K562 (cell line): Measurements from ENCODE around the gene ANKDD1A. TPM values are rescaled to one million over a fixed set of nuclear protein-coding genes. Genes with fewer than 3 reads are reported as not detected.

ENCODE experiments used
- BCOR ChIP-seq: fragments of 450-650 bp; IDR thresholded peaks from 2 replicates; pipeline ENCODE4 v1.6.1; 2016
- CBX1 ChIP-seq: sonication (generic); IDR thresholded peaks from 2 replicates; pipeline ENCODE4 v1.6.1; 2016; ENCODE audit warnings: antibody characterized with exemption, low read depth, mild to moderate bottlenecking
- DDX20 ChIP-seq: fragments of 450-650 bp; IDR thresholded peaks from 2 replicates; pipeline ENCODE4 v1.6.1; 2016; ENCODE audit warnings: missing genetic modification characterization, low read depth, mild to moderate bottlenecking, missing compliant biosample characterization, moderate library complexity
- ELF1 ChIP-seq: fragments of 200-800 bp; sonication (Bioruptor generic); IDR thresholded peaks from 2 replicates; pipeline ENCODE4 v1.6.1; 2016; ENCODE audit warnings: missing genetic modification characterization, missing compliant biosample characterization
- HIVEP1 ChIP-seq: fragments of 250-450 bp; sonication (Bioruptor Pico); IDR thresholded peaks from 2 replicates; pipeline ENCODE4 v1.4.0; 2020; ENCODE audit warnings: mild to moderate bottlenecking
- HNRNPH1 ChIP-seq: fragments of 200-400 bp; formaldehyde crosslinking; optimal IDR thresholded peaks from 2 replicates; pipeline ENCODE3; 2017; ENCODE audit warnings: low read depth, mild to moderate bottlenecking, low read length, moderate library complexity
- PHF20 ChIP-seq: fragments of 450-650 bp; IDR thresholded peaks from 2 replicates; pipeline ENCODE4 v1.6.1; 2018; ENCODE audit not compliant: partially characterized antibody
- POLR2B ChIP-seq: fragments of 450-650 bp; IDR thresholded peaks from 2 replicates; pipeline ENCODE4 v1.6.1; 2018; ENCODE audit warnings: low read depth; ENCODE audit not compliant: partially characterized antibody
- POU5F1 ChIP-seq: fragments of 150-350 bp; IDR thresholded peaks from 2 replicates; pipeline ENCODE4 v1.6.1; 2014; ENCODE audit warnings: borderline replicate concordance, low read length, low read depth, mild to moderate bottlenecking; ENCODE audit not compliant: partially characterized antibody
- RBM15 ChIP-seq: fragments of 200-400 bp; formaldehyde crosslinking; IDR thresholded peaks from 2 replicates; pipeline ENCODE4 v1.6.1; 2018; ENCODE audit warnings: mild to moderate bottlenecking, low read length, moderate library complexity; ENCODE audit not compliant: insufficient read depth
- RFX5 ChIP-seq: IDR thresholded peaks from 2 replicates; pipeline ENCODE4 v1.6.1; 2011; ENCODE audit warnings: low read depth, mild to moderate bottlenecking, improper control_type of control experiment, low read length
- SMARCB1 ChIP-seq: IDR thresholded peaks from 2 replicates; pipeline ENCODE4 v1.6.1; 2011; ENCODE audit warnings: improper control_type of control experiment, low read depth; ENCODE audit not compliant: insufficient read length
- ZNF311 ChIP-seq: fragments of 250-450 bp; sonication (Bioruptor Pico); IDR thresholded peaks from 2 replicates; pipeline ENCODE4 v1.4.0; 2020; ENCODE audit warnings: mild to moderate bottlenecking, moderate library complexity
- ZNF41 ChIP-seq: fragments of 250-450 bp; sonication (Bioruptor Pico); conservative IDR thresholded peaks from 2 replicates; pipeline ENCODE4 v1.4.0; 2020; ENCODE audit warnings: mild to moderate bottlenecking
- polyA plus RNA-seq, 8 experiments: library from polyadenylated mRNA; depleted of rRNA in 4 of 8; stranded (reverse) in 5 of 8; unstranded in 3 of 8; fragments of >200 nt; fragmentation: Nextera tagmentation in 2 of 8; fragmentation: Illumina TruSeq in 1 of 8; extraction: Ambion mirVana in 2 of 8; extraction: Trizol in 1 of 8; gene quantifications; 2 replicates each; pipeline versions ENCODE4 v1.2.1 to v1.2.3, GENCODE V29; 2011 to 2014; ENCODE audit warnings: inconsistent platforms in 1 of 8, missing spikeins in 1 of 8
- total RNA-seq, 7 experiments: library from RNA; depleted of rRNA in 6 of 7; stranded (reverse); fragments of >200 nt in 6 of 7; fragmentation: Illumina TruSeq in 2 of 7; extraction: Trizol in 2 of 7; gene quantifications; 2 replicates each; pipeline versions ENCODE4 v1.2.1 to v1.2.3, GENCODE V29; 2011 to 2021; ENCODE audit warnings: low replicate concordance in 1 of 7
- TF ChIP-seq, protein P1 (sequence below): conservative IDR thresholded peaks from 2 replicates; pipeline ENCODE4 v1.6.1; 2011; ENCODE audit warnings: low read depth, mild to moderate bottlenecking, low read length; ENCODE audit not compliant: control insufficient read depth
- TF ChIP-seq, protein P2 (sequence below): fragments of 450-650 bp; IDR thresholded peaks from 2 replicates; pipeline ENCODE4 v1.6.1; 2017; ENCODE audit warnings: antibody characterized with exemption
- TF ChIP-seq, protein P3 (sequence below): fragments of 250-450 bp; sonication (Bioruptor Pico); IDR thresholded peaks from 2 replicates; pipeline ENCODE4 v1.9.0; 2021; ENCODE audit warnings: mild to moderate bottlenecking, inconsistent platforms
- TF ChIP-seq, protein P4 (sequence below), 3 experiments: fragments of 200-800 bp in 1 of 3; sonication (Bioruptor generic) in 1 of 3; sonication (generic) in 1 of 3; formaldehyde crosslinking in 1 of 3; IDR thresholded peaks; 2 replicates each; pipeline versions ENCODE4 v1.6.1 to v1.8.0; 2016 to 2022; ENCODE audit warnings: mild to moderate bottlenecking in 2 of 3, missing compliant biosample characterization in 2 of 3, missing genetic modification characterization in 2 of 3, missing genetic modification reagents in 1 of 3
- TF ChIP-seq, protein P5 (sequence below): fragments of 450-650 bp; formaldehyde crosslinking; IDR thresholded peaks from 2 replicates; pipeline ENCODE4 v1.4.0; 2020; ENCODE audit warnings: mild to moderate bottlenecking, mixed read lengths

Gene ANKDD1A
- total and polyA plus RNA-seq, 9 of the 15 experiments (the other 6 are each of a cell fraction or from before 2014, with no cell fraction given): 0.08 to 0.80 (median 0.43) TPM

DNA sequence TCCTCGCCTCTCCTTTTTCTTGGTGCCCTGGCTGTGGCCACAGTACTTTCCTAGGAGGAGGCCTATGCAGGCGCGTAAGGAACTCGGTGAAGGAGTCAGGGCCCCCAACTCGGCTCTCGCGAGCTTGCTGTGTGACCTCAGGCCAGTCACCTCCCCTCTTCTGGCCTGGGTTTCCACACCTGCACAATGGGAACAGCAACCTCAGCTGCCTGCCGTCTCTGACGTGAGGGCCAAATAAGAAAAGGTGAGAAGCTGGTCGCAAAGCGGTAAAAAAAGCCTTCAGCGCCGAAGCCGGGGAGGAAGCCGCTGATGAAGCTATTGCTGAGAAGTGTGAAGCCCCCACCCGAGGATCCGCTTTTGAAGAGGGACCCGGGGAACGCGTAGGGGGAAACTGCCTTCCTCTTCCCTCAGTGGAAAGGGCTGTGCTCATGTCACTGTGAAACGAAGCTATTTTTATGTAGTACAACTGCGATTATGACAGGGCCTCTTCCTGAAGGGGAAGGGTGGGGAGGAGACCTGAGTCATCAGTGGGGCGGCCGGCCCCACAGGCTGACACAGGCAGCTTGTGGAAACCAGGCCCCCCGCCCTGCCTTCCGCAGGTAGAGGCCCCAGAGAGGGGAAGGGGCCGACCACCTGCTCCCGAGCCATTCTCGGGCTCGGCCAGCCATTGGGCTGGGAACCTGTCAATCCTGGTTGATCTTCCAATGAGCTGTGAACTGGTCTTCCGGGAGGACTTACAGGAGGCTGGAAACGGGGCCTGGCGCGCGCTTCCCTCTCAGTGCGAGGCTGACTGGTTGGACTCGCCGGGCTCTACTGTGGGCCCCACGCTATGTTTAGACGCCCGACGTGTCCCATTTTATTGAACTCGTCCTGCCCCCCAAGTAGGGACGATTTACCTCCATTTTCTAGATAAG, 18.0 kb upstream of the ANKDD1A start (continued):
- TF ChIP-seq, protein P1, sequence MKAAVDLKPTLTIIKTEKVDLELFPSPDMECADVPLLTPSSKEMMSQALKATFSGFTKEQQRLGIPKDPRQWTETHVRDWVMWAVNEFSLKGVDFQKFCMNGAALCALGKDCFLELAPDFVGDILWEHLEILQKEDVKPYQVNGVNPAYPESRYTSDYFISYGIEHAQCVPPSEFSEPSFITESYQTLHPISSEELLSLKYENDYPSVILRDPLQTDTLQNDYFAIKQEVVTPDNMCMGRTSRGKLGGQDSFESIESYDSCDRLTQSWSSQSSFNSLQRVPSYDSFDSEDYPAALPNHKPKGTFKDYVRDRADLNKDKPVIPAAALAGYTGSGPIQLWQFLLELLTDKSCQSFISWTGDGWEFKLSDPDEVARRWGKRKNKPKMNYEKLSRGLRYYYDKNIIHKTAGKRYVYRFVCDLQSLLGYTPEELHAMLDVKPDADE: no peak
- TF ChIP-seq, protein P2, sequence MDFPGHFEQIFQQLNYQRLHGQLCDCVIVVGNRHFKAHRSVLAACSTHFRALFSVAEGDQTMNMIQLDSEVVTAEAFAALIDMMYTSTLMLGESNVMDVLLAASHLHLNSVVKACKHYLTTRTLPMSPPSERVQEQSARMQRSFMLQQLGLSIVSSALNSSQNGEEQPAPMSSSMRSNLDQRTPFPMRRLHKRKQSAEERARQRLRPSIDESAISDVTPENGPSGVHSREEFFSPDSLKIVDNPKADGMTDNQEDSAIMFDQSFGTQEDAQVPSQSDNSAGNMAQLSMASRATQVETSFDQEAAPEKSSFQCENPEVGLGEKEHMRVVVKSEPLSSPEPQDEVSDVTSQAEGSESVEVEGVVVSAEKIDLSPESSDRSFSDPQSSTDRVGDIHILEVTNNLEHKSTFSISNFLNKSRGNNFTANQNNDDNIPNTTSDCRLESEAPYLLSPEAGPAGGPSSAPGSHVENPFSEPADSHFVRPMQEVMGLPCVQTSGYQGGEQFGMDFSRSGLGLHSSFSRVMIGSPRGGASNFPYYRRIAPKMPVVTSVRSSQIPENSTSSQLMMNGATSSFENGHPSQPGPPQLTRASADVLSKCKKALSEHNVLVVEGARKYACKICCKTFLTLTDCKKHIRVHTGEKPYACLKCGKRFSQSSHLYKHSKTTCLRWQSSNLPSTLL: no peak
- TF ChIP-seq PHF20 (peak; percentile 48), SMARCB1 (no peak), RFX5 (no peak), RBM15 (no peak), CBX1 (no peak), DDX20 (tag) (no peak), ZNF311 (CRISPR knock-in tag) (no peak), HIVEP1 (CRISPR knock-in tag) (no peak), HNRNPH1 (no peak), ELF1 (tag) (peak; percentile 65), BCOR (no peak), POU5F1 (no peak), POLR2B (no peak), ZNF41 (CRISPR knock-in tag) (no peak)
- TF ChIP-seq, protein P3, sequence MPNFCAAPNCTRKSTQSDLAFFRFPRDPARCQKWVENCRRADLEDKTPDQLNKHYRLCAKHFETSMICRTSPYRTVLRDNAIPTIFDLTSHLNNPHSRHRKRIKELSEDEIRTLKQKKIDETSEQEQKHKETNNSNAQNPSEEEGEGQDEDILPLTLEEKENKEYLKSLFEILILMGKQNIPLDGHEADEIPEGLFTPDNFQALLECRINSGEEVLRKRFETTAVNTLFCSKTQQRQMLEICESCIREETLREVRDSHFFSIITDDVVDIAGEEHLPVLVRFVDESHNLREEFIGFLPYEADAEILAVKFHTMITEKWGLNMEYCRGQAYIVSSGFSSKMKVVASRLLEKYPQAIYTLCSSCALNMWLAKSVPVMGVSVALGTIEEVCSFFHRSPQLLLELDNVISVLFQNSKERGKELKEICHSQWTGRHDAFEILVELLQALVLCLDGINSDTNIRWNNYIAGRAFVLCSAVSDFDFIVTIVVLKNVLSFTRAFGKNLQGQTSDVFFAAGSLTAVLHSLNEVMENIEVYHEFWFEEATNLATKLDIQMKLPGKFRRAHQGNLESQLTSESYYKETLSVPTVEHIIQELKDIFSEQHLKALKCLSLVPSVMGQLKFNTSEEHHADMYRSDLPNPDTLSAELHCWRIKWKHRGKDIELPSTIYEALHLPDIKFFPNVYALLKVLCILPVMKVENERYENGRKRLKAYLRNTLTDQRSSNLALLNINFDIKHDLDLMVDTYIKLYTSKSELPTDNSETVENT (CRISPR knock-in tag): no peak
- TF ChIP-seq, protein P4, sequence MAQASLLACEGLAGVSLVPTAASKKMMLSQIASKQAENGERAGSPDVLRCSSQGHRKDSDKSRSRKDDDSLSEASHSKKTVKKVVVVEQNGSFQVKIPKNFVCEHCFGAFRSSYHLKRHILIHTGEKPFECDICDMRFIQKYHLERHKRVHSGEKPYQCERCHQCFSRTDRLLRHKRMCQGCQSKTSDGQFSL (CRISPR knock-in tag; IDR thresholded peaks at IDR 0.05): no peak
- TF ChIP-seq, protein P4 (tag; IDR thresholded peaks at IDR 0.05): no peak
- TF ChIP-seq, protein P5, sequence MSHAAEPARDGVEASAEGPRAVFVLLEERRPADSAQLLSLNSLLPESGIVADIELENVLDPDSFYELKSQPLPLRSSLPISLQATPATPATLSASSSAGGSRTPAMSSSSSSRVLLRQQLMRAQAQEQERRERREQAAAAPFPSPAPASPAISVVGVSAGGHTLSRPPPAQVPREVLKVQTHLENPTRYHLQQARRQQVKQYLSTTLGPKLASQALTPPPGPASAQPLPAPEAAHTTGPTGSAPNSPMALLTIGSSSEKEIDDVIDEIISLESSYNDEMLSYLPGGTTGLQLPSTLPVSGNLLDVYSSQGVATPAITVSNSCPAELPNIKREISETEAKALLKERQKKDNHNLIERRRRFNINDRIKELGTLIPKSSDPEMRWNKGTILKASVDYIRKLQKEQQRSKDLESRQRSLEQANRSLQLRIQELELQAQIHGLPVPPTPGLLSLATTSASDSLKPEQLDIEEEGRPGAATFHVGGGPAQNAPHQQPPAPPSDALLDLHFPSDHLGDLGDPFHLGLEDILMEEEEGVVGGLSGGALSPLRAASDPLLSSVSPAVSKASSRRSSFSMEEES (CRISPR knock-in tag): no peak
